Adrenal gland (tissue), 5 donors: Measurements from ENCODE around the gene CREB5.

ENCODE experiments used
- CTCF ChIP-seq, 6 experiments: fragments of 450-650 bp in 4 of 6; fragments of 200-600 bp in 2 of 6; sonication (generic) in 1 of 6; IDR thresholded peaks; 1 replicate in 5 of 6; 2 replicates in 1 of 6; pipeline versions ENCODE4 v1.5.1 to v1.8.0; 2016 to 2021; ENCODE audit warnings: antibody characterized with exemption in 6 of 6, mild to moderate bottlenecking in 2 of 6, moderate library complexity in 1 of 6
- POLR2A ChIP-seq, 2 donors: fragments of 450-650 bp; IDR thresholded peaks; one replicate each; pipeline ENCODE4 v1.6.1; 2017; ENCODE audit warnings: antibody characterized with exemption in 2 of 2, mild to moderate bottlenecking in 2 of 2, moderate library complexity in 1 of 2
- donor health status: DM: no; HTN: no; CAD: no.

GRCh38 chr7:28649811-28650210 lies 237.5 kb downstream of the CREB5 start:
- TF ChIP-seq CTCF (IDR thresholded peaks at IDR 0.05) (no peak), POLR2A (IDR thresholded peaks at IDR 0.05) (no peak)
